NCI-H460 (cell line): ENCODE measurements around the gene SPTBN1. TPM values are rescaled to one million over a fixed set of nuclear protein-coding genes. Genes with fewer than 3 reads are reported as not detected.
"Not testable (repeated sequence)": the region's sequence is repeated elsewhere in the genome, so short reads cannot be mapped to it uniquely, and the experiment has no call there.

ENCODE experiments used
- DNase-seq: peaks from one replicate; pipeline ENCODE4 v3.0.0-alpha.2; 2016; ENCODE audit warnings: low read depth; ENCODE audit errors: extremely low read depth
- total RNA-seq: library from RNA; depleted of rRNA; stranded (reverse); fragments of >200 nt; shearing (Covaris generic); gene quantifications from 2 replicates; pipeline ENCODE4 v1.2.3, GENCODE V29; 2014

SPTBN1 gene
- total RNA-seq, 1 experiment from 2014 or later = 266 TPM

- no peak for DNase-seq
Measured at GRCh38 chr2:54499661-54500060, 43.5 kb downstream of the SPTBN1 start.

GRCh38 chr2:54500404-54501205, 44.5 kb downstream of the SPTBN1 start:
- DNase-seq = no peak

- DNase-seq = no peak
Measured at GRCh38 chr2:54502731-54503130, 46.6 kb downstream of the SPTBN1 start.

GRCh38 chr2:54503192-54503591, 47.1 kb downstream of the SPTBN1 start:
- peak; percentile 22 for DNase-seq

GRCh38 chr2:54503828-54504227, 47.7 kb downstream of the SPTBN1 start:
- no peak for DNase-seq

- no peak for DNase-seq
Measured at GRCh38 chr2:54504866-54505265, 48.7 kb downstream of the SPTBN1 start.

- no peak for DNase-seq
Measured at GRCh38 chr2:54508541-54508940, 52.4 kb downstream of the SPTBN1 start.

GRCh38 chr2:54509043-54509442, 52.9 kb downstream of the SPTBN1 start:
- DNase-seq = not testable (repeated sequence)

GRCh38 chr2:54510916-54511315, 54.8 kb downstream of the SPTBN1 start:
- DNase-seq = no peak

- no peak for DNase-seq
Measured at GRCh38 chr2:54512183-54512582, 56.1 kb downstream of the SPTBN1 start.

GRCh38 chr2:54512663-54513362, 56.7 kb downstream of the SPTBN1 start:
- no peak for DNase-seq

GRCh38 chr2:54513363-54513715, 57.2 kb downstream of the SPTBN1 start:
- DNase-seq = no peak

GRCh38 chr2:54514822-54515569, 58.9 kb downstream of the SPTBN1 start:
- no peak for DNase-seq

GRCh38 chr2:54516842-54517241, 60.7 kb downstream of the SPTBN1 start:
- DNase-seq = no peak

GRCh38 chr2:54518016-54518415, 61.9 kb downstream of the SPTBN1 start:
- DNase-seq = not testable (repeated sequence)

- no peak for DNase-seq
Measured at GRCh38 chr2:54518430-54518829, 62.3 kb downstream of the SPTBN1 start.

GRCh38 chr2:54519841-54520459, 63.8 kb downstream of the SPTBN1 start:
- no peak for DNase-seq

GRCh38 chr2:54520687-54521086, 64.6 kb downstream of the SPTBN1 start:
- no peak for DNase-seq

- peak; percentile 82 for DNase-seq
Measured at GRCh38 chr2:54522624-54523281, 66.6 kb downstream of the SPTBN1 start.

GRCh38 chr2:54523324-54523959, 67.3 kb downstream of the SPTBN1 start:
- no peak for DNase-seq
